ENCODE measurements around the gene ZBTB14.

- TF ChIP-seq, protein P1, sequence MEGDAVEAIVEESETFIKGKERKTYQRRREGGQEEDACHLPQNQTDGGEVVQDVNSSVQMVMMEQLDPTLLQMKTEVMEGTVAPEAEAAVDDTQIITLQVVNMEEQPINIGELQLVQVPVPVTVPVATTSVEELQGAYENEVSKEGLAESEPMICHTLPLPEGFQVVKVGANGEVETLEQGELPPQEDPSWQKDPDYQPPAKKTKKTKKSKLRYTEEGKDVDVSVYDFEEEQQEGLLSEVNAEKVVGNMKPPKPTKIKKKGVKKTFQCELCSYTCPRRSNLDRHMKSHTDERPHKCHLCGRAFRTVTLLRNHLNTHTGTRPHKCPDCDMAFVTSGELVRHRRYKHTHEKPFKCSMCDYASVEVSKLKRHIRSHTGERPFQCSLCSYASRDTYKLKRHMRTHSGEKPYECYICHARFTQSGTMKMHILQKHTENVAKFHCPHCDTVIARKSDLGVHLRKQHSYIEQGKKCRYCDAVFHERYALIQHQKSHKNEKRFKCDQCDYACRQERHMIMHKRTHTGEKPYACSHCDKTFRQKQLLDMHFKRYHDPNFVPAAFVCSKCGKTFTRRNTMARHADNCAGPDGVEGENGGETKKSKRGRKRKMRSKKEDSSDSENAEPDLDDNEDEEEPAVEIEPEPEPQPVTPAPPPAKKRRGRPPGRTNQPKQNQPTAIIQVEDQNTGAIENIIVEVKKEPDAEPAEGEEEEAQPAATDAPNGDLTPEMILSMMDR (IDR thresholded peaks at IDR 0.05; ENCODE audit: low read depth, low read length, missing input control): no peak
- no peak for TF ChIP-seq RXRA (IDR thresholded peaks at IDR 0.05)
- no peak for TF ChIP-seq TAF1 (conservative IDR thresholded peaks at IDR 0.05)
- TF ChIP-seq, protein P2, sequence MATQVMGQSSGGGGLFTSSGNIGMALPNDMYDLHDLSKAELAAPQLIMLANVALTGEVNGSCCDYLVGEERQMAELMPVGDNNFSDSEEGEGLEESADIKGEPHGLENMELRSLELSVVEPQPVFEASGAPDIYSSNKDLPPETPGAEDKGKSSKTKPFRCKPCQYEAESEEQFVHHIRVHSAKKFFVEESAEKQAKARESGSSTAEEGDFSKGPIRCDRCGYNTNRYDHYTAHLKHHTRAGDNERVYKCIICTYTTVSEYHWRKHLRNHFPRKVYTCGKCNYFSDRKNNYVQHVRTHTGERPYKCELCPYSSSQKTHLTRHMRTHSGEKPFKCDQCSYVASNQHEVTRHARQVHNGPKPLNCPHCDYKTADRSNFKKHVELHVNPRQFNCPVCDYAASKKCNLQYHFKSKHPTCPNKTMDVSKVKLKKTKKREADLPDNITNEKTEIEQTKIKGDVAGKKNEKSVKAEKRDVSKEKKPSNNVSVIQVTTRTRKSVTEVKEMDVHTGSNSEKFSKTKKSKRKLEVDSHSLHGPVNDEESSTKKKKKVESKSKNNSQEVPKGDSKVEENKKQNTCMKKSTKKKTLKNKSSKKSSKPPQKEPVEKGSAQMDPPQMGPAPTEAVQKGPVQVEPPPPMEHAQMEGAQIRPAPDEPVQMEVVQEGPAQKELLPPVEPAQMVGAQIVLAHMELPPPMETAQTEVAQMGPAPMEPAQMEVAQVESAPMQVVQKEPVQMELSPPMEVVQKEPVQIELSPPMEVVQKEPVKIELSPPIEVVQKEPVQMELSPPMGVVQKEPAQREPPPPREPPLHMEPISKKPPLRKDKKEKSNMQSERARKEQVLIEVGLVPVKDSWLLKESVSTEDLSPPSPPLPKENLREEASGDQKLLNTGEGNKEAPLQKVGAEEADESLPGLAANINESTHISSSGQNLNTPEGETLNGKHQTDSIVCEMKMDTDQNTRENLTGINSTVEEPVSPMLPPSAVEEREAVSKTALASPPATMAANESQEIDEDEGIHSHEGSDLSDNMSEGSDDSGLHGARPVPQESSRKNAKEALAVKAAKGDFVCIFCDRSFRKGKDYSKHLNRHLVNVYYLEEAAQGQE (IDR thresholded peaks at IDR 0.05): peak; percentile 96
These were observed 26.7 kb downstream of the ZBTB14 start for GRCh38 chr18:5268874-5269273.
